Epidermal melanocyte (primary cell): ENCODE data around the gene CHD2.

Experiments used
- DNase-seq: peaks from one replicate; pipeline ENCODE4 v3.0.0; 2011; ENCODE audit warnings: low spot score; ENCODE audit not compliant: insufficient read length

The CHD2 gene

GRCh38 chr15:93066834-93067648 is 166.9 kb downstream of the CHD2 start:
- DNase-seq, result no peak

DNA sequence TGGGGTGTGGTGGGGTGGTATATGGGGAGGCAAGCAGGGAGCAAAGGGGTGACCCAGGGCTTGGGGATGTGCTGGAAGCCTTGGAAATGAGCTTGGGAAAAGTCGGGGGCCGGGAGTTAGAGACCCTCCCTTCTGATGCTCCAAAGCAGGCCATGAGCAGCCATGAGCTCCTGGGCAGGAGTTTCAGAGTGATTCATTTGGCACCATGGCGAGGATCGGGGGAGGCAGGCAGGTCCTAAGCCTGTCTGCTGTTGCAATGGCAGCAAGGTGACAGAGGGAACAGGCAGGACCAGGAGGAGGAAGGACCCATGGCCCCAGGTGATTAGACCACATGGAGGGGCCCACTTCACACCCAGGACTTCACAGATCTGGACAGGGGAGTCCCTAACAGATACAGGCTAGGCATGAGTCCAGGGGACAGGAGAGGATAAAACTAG is 167.5 kb downstream of the CHD2 start:
- no peak for DNase-seq

- no peak for DNase-seq
Observed at GRCh38 chr15:93068581-93069199, 168.6 kb downstream of the CHD2 start.

DNA sequence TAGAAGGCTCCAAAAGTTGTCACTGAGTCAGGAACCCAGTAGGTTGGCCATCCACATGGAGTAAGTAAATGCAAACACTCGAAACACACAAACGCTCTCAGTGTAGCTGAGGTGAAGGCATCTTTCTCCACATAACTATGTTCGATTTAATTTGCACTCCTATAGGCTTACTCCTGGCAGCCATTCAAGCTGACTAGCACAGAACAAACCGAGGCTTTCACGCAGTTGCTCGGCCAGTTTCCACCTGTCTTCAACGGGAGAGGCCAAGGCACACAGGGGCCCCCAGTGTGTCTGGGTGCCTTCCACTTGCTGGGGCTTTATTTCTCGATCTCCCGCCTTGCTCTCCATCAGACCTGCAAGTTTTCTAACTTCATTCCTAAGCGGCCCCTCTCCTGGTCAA is 170.0 kb downstream of the CHD2 start:
- no peak for DNase-seq

GRCh38 chr15:93070551-93071296 is 170.6 kb downstream of the CHD2 start:
- DNase-seq, result no peak

GRCh38 chr15:93071469-93071936 is 171.4 kb downstream of the CHD2 start:
- DNase-seq, result no peak

DNA sequence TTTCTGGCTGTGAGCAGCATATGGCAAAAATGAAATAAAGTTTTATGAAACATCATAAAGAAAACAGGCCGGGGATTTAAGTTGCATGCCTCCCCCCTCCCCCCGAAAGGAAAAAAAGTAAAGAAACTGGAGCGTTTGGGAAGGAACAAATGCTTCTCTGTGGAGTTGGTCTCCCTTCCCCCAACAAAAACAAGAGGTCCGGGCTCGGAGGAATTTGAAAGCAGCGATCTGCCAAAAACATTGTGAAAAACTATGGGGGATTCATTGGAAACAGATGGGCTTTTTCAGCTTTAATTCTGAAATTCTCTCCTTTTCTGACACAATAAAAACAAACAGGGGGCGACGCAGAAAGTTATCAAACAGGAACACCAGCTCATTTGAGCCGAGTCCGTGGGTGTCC is 171.9 kb downstream of the CHD2 start:
- peak; percentile 83 for DNase-seq

GRCh38 chr15:93072411-93073394 is 172.6 kb downstream of the CHD2 start:
- DNase-seq, result peak; percentile 80

GRCh38 chr15:93073465-93073952 is 173.4 kb downstream of the CHD2 start:
- DNase-seq, result no peak

DNA sequence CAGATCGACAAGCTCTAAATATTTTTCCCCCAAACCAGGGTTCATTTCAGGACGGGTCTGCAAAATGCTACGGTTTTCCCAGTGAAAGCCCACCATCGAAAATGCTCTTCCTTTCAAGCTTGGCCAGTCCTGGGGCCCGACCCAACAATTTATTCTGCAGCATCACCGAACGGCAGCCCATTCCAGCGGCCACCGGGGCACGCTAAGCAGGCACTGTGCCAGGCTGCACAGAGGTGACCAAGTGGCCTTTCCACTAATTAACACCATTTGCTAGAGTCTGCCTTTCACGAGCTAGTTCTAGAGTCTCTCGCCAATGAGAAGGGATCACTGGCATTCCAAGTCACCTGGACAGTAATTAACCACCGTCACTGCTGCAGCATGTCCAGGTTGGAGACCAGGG is 174.5 kb downstream of the CHD2 start:
- DNase-seq, result no peak

DNA sequence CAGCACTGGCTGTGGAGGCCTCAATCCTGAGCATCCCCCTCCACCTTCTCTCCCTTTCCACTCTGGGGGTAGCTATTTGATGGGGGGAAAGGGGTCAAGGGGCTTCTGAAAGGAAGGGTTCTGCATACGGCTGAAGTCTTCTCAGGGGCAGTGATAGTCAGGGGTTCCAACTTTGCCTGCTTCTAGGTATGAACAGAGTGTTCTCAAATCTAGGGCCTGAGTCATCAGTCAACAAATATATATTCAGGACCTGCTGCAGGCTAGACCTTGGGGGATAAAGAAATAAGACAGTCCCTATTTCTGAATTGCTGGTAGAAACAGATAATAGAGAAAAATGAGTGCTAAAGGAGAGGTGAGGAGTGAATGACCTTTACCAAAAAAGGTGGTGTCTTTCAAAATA is 176.1 kb downstream of the CHD2 start:
- no peak for DNase-seq

DNA sequence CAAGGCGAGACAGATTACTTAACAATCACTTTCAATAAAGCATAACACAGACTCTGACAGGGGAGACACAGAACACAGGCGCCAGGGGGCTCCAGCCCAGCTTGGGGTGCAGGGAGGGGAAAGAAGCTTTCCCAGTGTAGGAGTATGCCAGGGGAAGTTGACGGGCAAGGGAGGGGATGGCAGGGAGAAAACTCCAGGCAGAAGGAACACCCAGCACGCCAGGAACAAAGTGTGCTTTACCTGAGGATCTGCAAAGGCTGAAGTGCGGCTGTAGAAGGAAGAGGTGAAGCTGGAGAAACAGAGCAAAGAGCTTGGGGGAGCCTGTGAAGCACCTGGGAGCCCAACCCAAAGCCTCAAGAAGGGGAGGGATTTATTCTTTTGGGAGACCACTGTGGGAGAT is 176.8 kb downstream of the CHD2 start:
- DNase-seq, result no peak
